GM19468 (cell line): Measurements from ENCODE around the gene ELFN2.
"Not testable (repeated sequence)": the region's sequence is repeated elsewhere in the genome, so short reads cannot be mapped to it uniquely, and the experiment has no call there.

Experiments used
- ATAC-seq: cut with Tn5 transposase; IDR thresholded peaks from one replicate; pipeline ENCODE4 v1.9.1; 2021; ENCODE audit warnings: mild to moderate bottlenecking, moderate library complexity, moderate number of reproducible peaks; ENCODE audit not compliant: unreplicated experiment; ENCODE audit errors: extremely low read depth

The ELFN2 gene

DNA sequence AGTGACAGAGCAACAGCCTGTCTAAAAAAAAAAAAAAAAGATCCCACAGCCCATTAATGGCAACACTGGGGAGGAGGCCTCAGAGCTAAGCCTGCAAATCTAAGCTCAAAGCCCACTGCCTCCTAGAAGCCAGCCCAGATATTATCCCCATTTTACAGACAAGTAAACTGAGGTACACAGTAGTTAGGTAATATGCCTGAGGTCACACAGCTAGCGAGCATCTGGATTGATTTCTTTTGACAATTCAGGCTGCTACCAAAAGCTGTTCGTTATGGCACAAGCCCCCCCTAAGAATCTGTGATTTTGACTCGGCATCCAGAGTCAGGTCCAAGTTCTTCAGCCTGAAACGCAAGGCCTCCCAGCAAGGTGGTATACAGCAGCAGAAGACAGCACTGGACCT lies 13.7 kb downstream of the ELFN2 start:
- no peak for ATAC-seq

DNA sequence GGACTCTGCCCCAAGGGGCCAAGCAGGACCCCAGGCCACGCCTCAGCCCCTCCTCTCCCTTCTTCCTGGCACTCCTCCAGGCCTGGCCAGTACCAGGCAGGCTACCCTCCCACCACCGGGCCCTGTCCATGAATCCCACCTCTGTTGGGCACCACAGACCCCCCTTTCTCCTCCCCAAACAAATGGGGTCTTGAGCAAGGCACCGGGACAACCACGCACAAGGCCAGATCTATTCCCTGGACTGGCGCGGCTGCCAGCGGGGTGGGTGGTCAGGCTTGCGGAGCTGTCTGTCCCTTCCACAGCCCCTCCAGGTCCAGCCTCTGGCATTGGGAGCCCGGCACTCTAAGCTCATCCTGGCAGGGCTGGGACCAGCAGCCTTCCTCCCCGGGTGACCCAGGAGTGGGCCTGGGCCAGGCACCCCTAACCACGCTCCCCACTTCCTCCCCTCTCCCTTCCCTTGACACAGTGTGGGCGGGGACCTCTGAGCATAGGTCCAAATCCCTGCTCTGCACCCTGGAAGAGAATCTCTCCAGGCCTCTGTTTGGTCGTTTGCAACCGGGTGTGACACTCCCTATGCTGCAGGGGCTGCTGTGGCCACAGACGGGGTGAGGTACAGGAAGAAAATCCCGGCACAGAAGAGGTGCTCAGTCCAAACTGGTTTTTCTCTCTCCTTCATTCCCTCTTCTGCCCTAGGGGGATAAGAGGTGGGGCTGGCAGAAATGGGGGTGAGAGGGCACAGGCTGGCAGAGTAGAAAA lies 14.6 kb downstream of the ELFN2 start:
- ATAC-seq: no peak

DNA sequence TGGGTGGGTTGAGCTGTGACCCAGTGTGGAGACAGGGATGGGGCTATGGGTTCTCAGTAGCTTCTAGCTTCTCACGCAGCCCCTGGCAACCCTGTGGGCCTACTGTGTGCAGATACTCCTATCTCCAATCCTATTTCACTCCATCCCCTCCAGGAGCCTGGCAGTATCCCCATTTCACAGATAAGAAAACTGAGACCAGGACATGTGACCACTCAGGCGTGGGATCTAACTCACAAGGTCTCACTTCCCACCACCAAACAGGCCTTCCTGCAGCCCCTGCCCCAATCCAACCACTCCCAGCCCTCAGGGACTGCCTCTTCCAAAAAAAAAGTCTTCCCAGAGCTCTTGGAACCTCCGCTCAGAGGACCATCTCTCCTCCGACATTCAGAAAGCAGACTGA lies 15.6 kb downstream of the ELFN2 start:
- ATAC-seq: no peak

DNA sequence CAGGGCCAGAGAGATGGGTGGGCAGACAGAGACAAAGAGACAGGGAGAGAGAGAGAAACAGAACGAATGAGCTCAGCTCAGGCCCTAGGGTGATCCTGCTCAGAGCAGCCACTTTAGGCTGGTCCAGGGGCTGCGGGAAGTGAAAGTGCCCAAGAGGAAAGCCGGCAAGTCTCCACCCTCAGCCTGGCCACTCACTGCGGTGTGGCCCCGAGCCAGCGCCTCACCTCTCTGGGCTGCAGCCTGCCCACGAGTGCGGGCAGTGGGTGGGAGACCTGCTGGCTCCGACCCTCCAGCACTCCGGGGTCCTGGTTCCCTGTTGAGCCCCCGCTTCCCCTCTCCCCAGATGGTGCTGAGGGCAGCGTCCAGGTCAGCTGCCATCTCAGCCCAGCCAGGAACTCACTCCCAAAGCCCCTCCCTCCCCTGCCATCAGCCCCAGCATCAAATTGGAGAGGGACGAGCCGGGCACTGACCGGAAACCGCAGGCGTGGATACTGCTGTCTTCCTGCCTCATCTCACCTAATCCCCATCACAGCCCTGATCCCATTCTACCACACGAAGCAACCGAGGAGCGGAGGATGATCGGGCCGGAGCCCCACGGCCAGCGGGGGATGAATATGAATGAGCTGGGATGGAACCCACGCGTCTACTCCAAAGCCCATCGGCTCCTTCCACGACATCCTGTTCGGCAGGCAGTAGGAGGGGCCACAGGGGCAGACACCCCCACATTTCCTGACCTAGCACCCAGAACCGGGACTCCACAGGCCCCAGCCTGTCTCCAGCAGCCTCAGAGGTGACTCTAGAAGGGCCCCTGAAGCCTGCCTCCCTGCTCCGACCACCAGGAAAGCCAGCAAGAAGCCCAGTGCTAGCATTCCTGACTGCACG lies 16.9 kb downstream of the ELFN2 start:
- ATAC-seq: no peak

DNA sequence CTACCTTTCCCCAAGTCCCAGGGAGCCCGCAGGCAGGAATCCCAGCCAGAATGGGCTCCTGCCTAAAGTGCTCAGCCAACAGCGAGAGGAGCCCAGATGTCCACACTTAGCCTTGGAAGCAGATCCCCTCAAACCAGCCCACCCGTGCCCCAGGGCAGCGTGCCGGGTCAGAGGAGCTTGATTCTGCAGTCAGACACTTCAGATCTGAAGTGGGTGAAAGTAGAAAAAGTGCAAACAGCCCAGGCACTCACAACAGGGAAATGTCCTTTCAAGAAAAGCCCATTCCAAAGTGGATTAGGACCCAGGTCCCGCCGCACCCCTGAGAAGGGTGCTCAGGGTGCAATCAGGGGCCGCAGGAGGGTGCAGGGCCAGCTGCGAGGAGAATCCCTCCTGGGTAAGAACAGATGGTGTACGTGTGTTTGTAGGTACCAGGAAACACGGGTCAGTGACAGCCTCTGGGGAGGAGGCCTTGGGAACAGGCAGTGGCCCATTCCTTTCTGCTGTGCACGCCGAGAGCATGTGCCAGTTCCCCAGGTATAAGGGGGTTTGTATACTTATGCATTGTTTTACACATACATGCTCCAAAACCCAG lies 17.7 kb downstream of the ELFN2 start:
- ATAC-seq: no peak

DNA sequence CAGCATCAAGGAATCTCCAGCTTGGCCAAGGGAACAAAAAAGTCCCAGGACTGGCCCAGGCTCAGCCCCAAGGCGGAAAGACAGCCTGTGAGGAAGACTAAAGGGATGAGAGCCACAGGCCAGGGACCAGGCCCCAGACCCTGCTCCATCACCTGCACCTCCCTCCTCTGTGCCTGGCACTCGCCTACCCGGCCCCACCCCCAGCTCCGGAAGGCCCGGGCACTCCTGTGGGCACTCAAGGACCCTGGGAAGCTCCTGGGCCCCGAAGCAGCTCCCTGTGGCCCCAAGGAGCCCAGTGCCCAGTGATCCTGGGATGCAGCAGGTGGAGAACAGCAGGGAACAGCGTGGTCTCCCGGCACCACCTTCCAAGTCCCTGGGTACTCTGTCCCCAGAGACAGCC lies 18.2 kb downstream of the ELFN2 start:
- no peak for ATAC-seq

DNA sequence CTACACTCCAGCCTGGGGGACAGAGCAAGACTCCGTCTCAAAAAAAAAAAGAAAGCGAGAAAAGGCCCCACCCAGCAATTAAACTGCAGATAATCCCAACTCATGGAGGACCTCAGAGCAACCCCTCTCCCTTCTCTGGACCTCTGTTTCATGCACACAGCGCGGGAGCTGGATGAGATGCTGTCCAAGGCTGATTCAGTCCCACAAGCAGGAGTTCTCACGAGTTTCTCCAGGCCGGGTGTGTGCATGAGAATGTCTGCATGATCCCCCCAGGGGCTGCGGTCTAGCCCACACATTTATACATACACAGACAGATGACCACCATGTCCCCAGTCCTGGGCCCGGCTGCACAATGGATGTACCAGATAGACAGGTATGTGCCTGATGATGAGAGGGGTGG lies 19.4 kb downstream of the ELFN2 start:
- ATAC-seq: no peak

DNA sequence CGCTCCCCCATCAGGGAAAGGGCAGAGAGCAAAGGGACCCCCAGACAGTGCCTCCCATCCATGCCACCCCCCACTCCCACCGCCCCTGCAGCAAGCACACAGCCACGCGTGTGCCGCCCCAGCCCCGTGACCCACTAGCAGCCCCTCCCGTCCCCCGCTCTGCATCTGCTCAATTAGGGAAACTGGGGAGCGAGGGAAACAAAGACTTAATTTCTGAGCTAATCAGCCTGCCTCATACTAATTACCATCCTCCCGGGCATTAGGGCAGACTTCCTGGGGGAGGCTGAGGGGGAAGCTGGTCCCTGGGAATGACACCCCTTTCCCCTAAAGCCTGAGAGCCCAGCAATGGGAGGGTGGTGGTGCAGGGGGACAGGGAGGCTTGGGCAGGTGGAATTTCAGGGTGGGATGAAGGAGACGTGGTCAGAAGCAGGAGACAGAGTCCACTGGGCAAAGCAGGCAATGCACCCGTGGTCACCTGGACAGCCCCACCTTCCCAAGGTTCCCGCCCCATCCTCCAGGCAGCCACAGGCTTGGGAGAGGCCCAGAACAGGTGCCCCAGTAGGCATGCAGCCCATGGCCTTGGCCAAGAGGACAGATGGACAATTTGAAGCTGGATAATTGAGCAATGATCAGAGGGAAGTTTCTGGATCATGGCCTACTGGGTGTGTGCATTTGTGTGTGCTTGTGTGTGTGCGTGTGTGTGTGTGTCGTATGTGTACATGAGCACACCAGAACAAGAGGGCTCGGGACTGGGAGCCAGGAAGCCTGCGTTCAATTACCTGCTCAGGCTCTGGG lies 20.6 kb downstream of the ELFN2 start:
- no peak for ATAC-seq

DNA sequence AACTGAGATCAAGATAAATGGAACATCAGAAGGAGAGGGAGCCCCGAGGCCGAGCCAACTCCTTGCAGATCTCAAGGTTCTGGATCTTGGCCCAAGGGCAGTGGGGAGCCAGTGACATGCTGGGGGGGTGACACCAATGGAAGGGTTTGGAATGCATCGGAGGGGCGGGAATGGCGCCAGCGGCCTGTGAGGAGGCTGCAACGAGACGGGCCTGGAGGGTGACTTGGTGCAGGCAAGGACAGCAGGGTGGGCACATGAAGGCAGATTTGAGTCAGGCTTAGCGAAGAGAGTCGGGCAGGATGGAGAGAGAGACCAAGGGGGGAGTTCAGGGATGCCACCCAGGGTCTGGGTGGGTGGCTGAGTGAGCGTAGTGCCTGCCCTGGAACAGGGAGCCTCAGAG lies 23.2 kb downstream of the ELFN2 start:
- ATAC-seq: no peak

DNA sequence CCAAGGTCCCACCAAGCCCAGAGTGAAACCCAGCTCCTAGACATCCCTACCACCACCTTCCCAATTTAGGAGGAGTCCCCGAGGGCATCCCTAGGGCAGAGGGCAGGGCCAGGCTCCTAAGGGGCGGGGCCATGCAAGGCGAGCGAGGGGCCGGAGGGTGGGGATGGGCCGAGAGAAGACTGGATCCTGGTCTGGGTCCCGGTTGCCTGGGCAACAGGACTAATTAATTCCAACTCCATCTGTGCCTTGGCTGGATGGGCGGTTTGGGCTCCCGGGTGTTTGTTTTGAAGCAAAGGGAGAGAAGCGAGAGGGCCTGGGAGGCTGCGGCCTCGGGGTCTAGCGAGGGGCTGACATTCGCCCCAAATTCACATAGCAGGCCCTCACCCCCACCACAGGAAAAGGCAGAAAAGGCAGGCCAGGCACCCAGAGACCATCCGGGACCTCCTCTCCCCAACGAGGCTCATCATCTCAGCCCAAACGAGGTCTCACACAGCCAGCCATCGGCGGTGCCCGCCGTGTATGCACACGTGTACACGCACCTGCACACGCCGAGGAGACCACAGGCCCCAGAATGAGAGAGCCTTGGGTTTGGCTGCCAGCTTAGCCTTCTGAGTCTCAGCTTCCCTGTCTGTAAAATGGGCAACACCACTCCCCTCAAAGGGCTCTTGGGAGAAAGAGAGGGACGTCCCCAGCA lies 23.9 kb downstream of the ELFN2 start:
- no peak for ATAC-seq

DNA sequence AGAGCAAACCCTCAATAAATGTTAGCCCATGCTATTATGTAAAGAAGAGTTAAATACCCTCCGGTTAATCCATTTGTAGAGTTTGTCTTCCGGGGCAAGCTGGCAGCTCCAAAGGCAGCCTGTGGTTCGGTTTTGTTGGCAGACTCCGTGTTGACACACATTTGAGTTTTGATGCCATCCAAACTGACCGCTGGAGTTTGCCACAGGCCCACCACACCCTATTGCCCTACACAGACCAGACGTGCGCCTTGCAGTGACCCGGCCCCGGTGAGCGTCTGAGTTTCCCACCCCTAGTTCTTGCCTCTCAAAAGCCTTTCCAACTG lies 25.1 kb downstream of the ELFN2 start:
- no peak for ATAC-seq

DNA sequence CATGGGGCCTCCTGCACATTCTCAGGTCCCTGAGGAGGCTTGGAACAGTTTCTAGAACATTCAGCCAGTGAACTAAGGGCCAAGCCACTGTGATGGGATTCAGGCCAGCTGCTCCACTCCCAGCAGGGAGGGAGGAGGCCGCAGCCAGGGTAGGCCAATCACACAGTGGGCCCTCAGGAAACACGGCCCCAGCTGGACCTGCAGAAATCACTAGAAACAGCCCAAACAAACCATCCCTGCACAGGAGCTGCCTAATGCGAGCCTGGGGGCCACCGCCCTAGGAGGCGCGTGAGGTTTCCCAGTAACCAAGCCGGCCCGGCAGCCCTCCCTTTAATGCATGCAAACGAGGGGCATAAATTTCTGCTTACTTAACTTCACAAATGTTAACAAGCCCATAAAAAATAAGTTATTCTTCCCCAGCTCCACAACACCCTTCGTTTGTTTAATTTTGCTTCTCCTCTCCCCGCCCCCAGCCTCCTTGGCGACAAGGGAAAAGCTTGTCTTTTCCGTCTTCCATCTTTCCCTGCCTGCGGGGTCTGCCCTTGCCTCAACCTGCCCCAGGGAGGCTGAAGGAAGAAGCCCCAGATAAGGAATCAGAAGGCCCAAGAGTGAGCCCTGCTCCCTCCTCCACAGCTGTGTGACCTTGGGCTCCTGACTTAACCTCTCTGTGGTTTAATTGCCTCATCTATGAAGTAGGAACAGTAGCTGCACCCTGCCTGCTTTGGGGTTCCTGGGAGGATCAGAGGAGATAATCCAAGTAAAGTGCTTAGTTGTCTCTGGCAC lies 25.7 kb downstream of the ELFN2 start:
- ATAC-seq: no peak

DNA sequence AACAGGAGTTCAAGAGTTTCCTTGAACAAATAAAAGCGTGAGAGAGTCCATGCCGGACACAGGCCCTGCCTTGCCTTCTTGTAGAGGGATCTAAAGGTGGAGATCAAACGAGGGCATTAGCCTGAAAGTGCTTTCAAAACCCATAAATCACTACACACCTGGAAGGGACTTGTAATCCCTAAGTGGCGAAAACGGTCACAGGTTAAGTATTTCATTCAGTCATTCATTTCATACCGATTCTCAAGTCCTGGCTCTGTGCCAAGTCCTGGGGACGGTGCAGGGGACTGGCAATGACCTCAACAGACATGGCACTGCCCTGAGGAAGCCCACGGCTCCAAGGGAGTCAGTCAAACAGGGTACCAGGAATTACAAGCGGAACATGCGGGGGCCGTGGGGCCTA lies 26.6 kb downstream of the ELFN2 start:
- no peak for ATAC-seq

DNA sequence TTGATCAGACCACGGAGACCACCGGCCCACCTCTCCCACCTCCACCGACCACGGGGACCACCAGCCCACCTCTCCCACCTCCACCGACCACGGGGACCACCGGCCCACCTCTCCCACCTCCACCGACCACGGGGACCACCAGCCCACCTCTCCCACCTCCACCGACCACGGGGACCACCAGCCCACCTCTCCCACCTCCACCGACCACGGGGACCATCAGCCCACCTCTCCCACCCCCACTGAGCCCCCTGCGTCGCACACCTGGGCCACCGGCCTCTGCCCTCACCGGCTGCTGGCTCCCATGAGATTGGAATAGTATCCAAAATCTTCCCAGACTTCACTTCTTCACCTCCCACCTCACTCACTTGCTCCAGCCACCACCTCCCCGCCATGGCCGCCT lies 27.8 kb downstream of the ELFN2 start:
- not testable (repeated sequence) for ATAC-seq

DNA sequence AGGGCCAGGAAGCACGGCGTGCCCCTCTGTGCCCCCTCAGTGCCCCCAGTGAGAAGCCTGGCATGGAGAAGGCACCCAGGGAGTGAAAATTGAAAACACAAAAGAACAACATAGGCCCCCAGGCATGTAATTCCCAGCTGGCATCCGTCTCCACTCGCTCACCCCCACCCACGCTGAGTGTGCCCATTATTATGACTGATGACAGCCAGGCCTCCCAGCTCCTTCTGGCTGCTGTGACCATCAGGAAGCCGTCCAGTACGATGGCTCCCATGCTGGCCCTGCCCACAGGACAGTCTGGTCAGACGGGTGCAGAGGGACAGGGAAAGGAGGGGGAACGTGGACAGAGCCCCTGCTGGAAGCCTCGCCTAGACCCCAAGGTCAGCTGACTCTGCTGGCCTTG lies 30.1 kb downstream of the ELFN2 start:
- no peak for ATAC-seq

DNA sequence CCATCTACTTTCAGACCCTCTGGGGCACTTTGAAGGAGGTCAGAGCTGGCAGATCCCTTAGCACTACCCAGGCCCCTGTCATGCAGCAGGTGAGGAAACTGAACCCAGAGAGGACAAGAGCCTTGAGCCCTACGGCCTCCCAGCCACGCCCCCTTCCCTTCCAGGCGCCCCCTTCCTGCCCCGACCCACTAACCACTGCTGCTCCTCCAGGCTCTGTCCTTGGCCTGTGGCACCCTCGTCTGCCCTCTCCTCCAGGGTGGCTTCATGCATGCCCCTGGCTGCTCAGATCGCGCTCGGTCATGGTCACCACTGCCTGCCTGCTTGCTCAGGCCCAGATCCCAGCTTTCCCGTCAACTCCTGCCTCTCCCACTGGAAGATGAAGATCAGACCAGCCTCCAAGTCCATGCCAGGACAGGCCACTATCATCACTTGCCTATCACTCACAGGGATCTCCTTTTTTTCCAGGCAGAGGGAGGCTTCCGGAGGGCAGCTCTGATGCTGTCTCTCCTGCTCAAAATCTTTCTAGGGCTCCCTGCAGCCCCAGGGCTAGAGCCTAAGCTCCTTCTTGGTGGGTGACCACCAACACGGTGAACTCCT lies 30.7 kb downstream of the ELFN2 start:
- ATAC-seq: no peak

DNA sequence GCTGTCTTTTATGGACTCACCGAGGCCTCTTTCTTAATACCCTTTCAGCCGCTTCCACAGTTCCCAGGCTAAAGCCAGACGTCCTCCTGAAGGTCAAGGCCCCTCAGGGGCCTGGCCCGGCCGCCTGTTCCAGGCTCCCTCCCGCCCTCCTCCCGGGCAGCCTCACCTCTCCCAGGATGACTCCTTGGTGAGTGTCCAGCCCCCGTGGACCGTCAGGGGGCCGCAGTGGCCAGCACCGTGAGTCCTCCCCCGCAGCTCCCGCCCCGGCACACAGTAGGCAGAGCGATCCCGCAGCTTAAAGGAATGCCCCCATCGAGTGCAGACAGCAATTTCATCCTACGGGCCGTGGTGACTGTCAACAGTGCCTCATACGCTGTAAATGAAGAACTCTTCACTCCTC lies 32.9 kb downstream of the ELFN2 start:
- no peak for ATAC-seq

DNA sequence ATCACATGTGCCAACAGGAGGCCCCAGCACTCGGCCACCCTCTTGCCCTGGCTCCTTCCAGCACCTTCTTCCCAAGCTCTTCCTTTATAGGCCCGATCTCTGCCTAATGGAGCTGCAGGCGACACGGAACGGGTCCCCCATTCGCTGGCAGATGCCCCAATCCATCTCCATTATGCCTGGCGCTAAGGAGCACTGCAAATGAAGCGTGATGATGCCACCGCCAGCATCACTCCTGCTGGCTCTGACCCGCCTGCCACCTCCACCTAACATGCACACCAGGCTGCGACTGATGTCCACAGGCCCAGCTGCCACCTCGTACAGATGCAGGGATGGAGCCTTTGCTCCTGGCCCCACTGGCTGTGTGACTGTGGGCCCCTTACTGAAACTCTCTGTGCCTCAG lies 33.5 kb downstream of the ELFN2 start:
- ATAC-seq: no peak
